Mesodermal cell (in vitro differentiated cells): Measurements from ENCODE around the gene GALR3.
A peak's percentile ranks its signal among the peaks of the same experiment; 100 is the strongest.

Experiments
- H3K27ac ChIP-seq: 2 replicates; pipeline ENCODE4 v1.7.0; 2013; ENCODE audit warnings: mild to moderate bottlenecking, low read depth, low read length, moderate library complexity; ENCODE audit not compliant: severe bottlenecking
- H3K36me3 ChIP-seq: 2 replicates; pipeline ENCODE4 v1.7.1; 2013; ENCODE audit warnings: mild to moderate bottlenecking, low read length, moderate library complexity; ENCODE audit not compliant: control insufficient read depth, insufficient read depth
- H3K4me1 ChIP-seq: one replicate; pipeline ENCODE4 v1.7.1; 2013; ENCODE audit warnings: mild to moderate bottlenecking, low read length; ENCODE audit not compliant: insufficient read depth, control insufficient read depth, poor library complexity, severe bottlenecking
- H3K4me3 ChIP-seq: 2 replicates; pipeline ENCODE4 v1.7.0; 2013; ENCODE audit warnings: low read length, control low read depth, mild to moderate bottlenecking; ENCODE audit not compliant: insufficient read depth, poor library complexity, severe bottlenecking; ENCODE audit errors: extremely low read depth
- H3K9me3 ChIP-seq: 2 replicates; pipeline ENCODE4 v1.7.1; 2013; ENCODE audit warnings: mild to moderate bottlenecking, low read length, moderate library complexity; ENCODE audit not compliant: control insufficient read depth
- WGBS, 2 experiments: methylation state at CpG; one replicate each; pipeline ENCODE4 v1.1.5; 2013; ENCODE audit warnings: missing lambda C conversion rate in 2 of 2; ENCODE audit not compliant: insufficient coverage in 2 of 2; 5-methylcytosine and 5-hydroxymethylcytosine counted together

GALR3 gene

GRCh38 chr22:37827056-37827455 lies 3.9 kb downstream of the GALR3 start:
- Histone ChIP-seq H3K27ac (no peak overlapping the region), H3K4me1 (peaks cover 2% of the 10 kb centered on the region), H3K4me3 (no peak overlapping the region), H3K36me3 (peaks cover 31% of the 10 kb centered on the region), H3K9me3 (no peaks in the 10 kb centered on the region)
- WGBS, 2 experiments: 87 to 95% methylated on average over 9 of the region's 9 CpGs

GRCh38 chr22:37830093-37830842 lies 7.1 kb downstream of the GALR3 start:
- Histone ChIP-seq H3K9me3 (no peaks in the 10 kb centered on the region), H3K4me1 (no peaks in the 10 kb centered on the region), H3K27ac (no peak overlapping the region), H3K36me3 (peaks cover 58% of the 10 kb centered on the region), H3K4me3 (no peak overlapping the region)
- WGBS, 2 experiments: 88 to 93% methylated on average over 13 to 14 of the region's 14 CpGs

GRCh38 chr22:37831472-37831871 lies 8.3 kb downstream of the GALR3 start:
- Histone ChIP-seq H3K4me3 (no peak overlapping the region), H3K36me3 (peaks cover 59% of the 10 kb centered on the region), H3K27ac (no peak overlapping the region), H3K9me3 (no peaks in the 10 kb centered on the region), H3K4me1 (no peaks in the 10 kb centered on the region)
- WGBS, 2 experiments: 94 to 98% methylated on average over 10 to 11 of the region's 11 CpGs

- Histone ChIP-seq H3K9me3 (no peaks in the 10 kb centered on the region), H3K4me3 (no peak overlapping the region), H3K36me3 (peaks cover 66% of the 10 kb centered on the region), H3K4me1 (no peaks in the 10 kb centered on the region), H3K27ac (no peak overlapping the region)
- 92 to 93% methylated on average over 14 to 16 of the region's 16 CpGs for WGBS, 2 experiments
These were observed 9.1 kb downstream of the GALR3 start for GRCh38 chr22:37832022-37832857.

- Histone ChIP-seq H3K9me3 (peaks cover 9% of the 10 kb centered on the region), H3K4me1 (peaks cover 6% of the 10 kb centered on the region), H3K4me3 (no peak overlapping the region), H3K27ac (no peak overlapping the region), H3K36me3 (peaks cover 29% of the 10 kb centered on the region)
- 95% methylated on average over 9 to 10 of the region's 10 CpGs for WGBS, 2 experiments
These were observed 19.0 kb downstream of the GALR3 start for GRCh38 chr22:37842015-37842793.

DNA sequence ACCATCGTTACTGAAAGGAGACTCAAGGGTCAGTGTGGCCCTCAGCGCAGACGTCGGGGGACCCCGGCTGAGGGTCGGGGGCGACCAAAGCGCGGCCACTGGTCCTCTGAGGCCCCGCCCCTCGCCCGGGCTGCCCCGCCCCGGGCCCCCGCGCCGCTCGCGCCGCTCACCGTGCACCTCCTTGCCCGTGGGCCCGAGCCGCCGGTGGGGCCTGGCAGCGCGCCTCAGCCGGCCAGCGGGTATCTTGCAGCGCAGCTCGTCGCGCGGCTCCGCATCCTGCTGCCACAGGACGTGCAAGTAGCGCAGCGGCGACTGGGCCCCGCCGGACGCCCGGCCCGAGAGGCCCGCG lies 20.5 kb downstream of the GALR3 start:
- WGBS, 2 experiments: 0 to 1% methylated on average over 42 to 44 of the region's 46 CpGs
- peaks cover 9% of the 10 kb centered on the region for H3K9me3 ChIP-seq
- H3K36me3 ChIP-seq: peaks cover 17% of the 10 kb centered on the region
- peak overlapping the region; percentile 69 for H3K4me3 ChIP-seq
- H3K27ac ChIP-seq: peak overlapping the region; percentile 94
- H3K4me1 ChIP-seq: peaks cover 6% of the 10 kb centered on the region

DNA sequence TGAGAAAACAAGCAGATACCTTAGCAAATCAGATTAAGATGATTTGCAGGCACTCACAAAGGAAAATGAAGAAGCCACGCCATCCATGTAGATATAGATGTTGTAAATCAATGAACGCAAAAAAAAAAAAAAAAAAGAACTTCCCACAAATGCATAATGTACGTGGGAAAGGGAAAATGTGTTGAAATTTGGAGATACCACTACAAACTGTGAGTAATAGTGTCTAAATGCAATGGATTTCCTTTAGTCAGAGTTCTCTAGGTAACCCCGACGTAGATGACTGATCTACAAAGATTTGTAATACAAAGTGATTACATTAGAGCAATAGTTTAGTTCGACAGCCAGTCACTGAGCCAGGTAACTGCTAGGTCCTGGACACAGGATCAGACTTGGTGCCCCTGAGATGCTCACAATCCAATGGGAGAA lies 21.7 kb downstream of the GALR3 start:
- 93 to 100% methylated on average over 3 to 4 of the region's 6 CpGs for WGBS, 2 experiments
- peak overlapping the region; percentile 94 for H3K27ac ChIP-seq
- H3K4me3 ChIP-seq: peak overlapping the region; percentile 69

DNA sequence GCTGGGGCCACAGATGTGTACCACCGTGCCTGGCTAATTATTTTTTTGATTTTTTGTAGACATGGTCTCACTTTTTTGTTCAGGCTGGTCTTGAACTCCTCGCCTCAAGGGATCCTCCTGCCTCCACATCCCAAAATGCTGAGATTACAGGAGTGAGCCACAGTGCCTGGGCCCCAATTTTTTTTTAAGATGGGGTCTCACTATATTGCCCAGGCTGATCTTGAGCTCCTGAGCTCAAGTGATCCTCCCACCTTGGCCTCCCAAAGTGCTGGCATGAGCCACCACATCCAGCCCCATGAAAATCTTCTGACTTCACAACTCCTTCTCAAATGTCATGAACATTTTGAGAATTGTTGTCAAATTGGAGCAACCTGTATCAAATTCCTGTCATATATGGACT lies 23.3 kb downstream of the GALR3 start:
- H3K4me1 ChIP-seq: peaks cover 8% of the 10 kb centered on the region
- no peak overlapping the region for H3K4me3 ChIP-seq
- no peak overlapping the region for H3K27ac ChIP-seq
- 80 to 92% methylated on average over 1 to 2 of the region's 2 CpGs for WGBS, 2 experiments
- H3K36me3 ChIP-seq: peaks cover 13% of the 10 kb centered on the region
- peaks cover 9% of the 10 kb centered on the region for H3K9me3 ChIP-seq

More for the DNA sequence above, 21.7 kb downstream of the GALR3 start:
- peaks cover 10% of the 10 kb centered on the region for H3K36me3 ChIP-seq
- peaks cover 9% of the 10 kb centered on the region for H3K9me3 ChIP-seq
- H3K4me1 ChIP-seq: peaks cover 6% of the 10 kb centered on the region

DNA sequence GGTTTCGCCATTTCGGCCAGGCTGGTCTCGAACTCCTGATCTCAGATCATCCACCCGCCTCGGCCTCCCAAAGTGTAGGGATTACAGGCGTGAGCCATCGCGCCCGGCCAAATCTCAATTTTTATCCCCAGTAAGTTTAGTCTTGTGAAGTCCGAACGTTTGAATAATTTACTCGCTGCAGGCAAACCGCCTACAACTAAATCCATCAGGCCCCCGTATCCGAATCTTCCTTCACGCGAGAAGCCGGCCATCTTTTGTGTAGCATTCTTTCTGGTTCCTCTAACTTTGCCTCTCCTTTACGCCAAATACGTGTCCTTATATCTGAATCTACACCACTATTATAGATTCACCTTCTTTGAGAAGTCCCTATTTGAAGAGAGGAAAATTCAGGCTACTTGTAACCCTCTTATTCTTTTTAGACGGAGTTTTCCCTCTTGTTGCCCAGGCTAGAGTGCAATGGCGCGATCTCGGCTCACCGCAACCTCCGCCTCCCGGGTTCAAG lies 25.5 kb downstream of the GALR3 start:
- H3K36me3 ChIP-seq: peaks cover 34% of the 10 kb centered on the region
- peak overlapping the region; percentile 73 for H3K27ac ChIP-seq
- H3K9me3 ChIP-seq: peaks cover 9% of the 10 kb centered on the region
- H3K4me1 ChIP-seq: peaks cover 3% of the 10 kb centered on the region
- WGBS, 2 experiments: 58 to 70% methylated on average over 19 to 20 of the region's 27 CpGs
- H3K4me3 ChIP-seq: peak overlapping the region; percentile 69

DNA sequence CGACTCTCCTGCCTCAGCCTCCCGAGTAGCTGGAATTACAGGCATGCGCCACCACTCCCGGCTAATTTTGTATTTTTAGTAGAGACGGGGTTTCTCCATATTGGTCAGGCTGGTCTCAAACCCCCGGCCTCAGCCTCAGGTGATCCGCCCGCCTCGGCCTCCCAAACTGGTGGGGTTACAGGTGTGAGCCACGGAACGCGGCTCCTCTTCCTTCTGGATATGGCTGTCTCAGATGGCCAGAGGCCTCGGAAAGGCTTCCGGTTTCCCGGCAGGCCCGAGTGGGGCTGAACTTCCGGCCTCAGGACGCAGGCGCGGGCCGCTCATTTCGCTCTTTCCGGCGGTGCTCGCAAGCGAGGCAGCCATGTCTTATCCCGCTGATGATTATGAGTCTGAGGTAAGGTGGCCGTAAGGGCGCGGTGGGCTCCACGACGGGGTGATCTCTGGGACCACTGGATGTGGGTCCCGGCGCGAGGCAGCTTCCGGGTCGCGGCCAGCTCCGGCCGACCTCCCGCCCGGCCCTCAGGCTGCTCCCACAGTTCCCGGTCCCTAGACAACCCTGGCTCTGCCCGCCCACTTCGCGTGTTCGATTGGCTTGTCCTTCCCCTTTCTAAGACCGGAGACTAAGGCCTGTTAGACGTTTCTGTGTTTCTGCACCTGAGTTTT lies 26.0 kb downstream of the GALR3 start, which contains the start of gene EIF3L:
EIF3L (plus strand) TSS at position 331 of the 663 bp plus-strand sequence; CDS start at position 362, 31 bp downstream.
- Histone ChIP-seq H3K9me3 (peaks cover 9% of the 10 kb centered on the region), H3K27ac (peak within 1 kb of the TSS; percentile 73), H3K4me1 (peaks cover 3% of the 10 kb centered on the region), H3K36me3 (peaks cover 39% of the 10 kb centered on the region), H3K4me3 (peak within 1 kb of the TSS; percentile 69)
- 0% methylated on average over 40 to 45 of the region's 49 CpGs for WGBS, 2 experiments
